HG03066 (cell line): ENCODE data around the gene RSPH1.

Source experiments
- ATAC-seq: cut with Tn5 transposase; IDR thresholded peaks from one replicate; pipeline ENCODE4 v1.9.1; 2021; ENCODE audit warnings: low read depth; ENCODE audit not compliant: unreplicated experiment

The RSPH1 gene

DNA sequence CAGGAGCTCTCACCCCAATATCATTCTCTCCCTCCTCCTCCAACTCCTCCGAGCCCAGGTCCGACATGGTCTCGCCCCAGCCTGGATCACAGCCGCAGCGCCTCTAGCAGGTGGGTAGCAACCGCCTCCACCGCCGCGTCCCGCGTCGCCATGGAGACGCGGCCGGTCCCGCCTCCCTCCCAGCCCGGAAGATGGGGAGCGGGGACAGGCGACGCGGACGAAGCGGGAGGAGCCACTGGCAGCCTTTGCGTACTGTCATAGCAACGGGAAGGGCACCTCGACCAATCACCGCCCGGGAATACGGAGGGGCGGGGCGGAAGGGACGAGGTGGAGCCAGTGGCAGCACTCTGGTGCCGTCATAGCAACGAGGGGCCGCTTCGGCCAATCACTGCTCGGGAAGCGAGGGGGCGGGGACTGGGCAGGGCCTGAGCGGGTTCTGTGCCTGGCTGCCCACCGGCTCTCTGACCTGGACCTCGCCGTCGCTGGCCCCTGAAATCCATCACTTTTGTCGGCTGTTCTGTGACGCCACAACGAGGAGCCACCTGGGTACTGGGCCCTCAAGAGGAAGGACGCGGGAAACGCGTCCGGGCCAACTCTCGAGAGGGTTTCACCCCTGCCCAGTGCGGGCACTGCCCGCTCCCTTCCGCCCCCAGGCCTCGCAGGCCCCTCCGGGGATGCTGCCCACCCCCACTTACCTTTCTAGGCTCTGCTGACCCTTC lies at the start of gene RSPH1:
TSS of gene RSPH1 (minus strand) at position 105 of the 719 bp plus-strand sequence. CDS start at position 67, 38 bp downstream.
- ATAC-seq, result peak; percentile 98

DNA sequence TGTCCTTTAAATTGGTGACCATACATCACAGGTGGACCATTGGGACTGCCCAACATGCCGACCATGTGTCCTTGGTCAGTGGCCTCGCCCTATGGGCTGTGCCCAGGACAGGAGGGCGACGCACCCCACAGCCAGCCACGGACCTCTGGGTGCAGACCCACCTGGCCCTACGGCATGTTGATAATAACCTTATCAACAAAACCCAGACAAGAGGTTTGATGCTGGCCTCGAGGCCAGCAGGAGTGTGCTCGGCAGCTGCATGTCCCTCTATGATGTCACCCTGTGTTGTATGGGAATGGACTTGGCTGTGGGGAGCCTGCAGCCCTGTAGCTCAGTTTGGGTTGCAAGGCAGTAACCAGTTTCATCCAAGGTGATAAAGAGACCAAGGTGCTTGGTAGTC lies 49.7 kb upstream of the RSPH1 start:
- no peak for ATAC-seq

DNA sequence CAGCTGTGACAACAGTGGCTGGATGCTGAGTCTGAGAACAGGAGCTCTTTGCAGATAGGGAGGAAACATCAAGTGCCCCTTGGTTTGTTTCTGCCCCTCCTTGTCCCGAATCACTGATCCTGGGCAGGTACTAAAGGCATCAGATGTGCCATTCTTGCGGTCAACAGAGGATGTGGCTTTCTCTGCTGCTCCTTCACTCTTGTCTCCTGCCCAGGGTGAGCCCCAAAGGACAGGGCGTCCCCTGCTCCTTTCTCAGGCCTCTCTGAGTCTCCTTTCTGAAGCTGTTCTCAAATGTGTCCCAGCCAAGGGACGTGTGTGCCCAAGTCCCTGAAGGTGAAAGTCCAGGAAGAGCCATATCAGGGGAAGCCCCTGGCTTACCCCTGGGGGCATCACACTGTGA lies 49.3 kb upstream of the RSPH1 start:
- no peak for ATAC-seq

DNA sequence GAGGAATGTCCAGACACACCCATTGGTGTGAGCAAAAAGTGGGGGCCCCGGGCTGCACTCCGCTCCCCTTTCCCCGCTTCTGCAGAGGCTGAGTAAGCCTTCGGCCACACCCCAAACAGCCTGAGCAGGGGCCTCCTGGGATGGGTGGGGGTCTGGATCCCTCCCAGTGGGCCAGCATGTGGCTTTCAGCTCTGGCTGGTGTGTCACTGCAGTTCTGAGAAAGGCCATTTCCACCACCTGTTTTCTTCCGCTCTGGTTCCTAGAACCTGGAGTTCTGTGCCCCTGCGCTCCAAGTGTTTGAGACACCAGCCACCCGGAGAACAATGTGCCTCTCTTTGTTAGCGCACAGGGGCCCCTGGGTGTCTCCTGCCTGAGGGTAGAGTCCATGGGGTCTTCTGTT lies 48.5 kb upstream of the RSPH1 start:
- no peak for ATAC-seq

DNA sequence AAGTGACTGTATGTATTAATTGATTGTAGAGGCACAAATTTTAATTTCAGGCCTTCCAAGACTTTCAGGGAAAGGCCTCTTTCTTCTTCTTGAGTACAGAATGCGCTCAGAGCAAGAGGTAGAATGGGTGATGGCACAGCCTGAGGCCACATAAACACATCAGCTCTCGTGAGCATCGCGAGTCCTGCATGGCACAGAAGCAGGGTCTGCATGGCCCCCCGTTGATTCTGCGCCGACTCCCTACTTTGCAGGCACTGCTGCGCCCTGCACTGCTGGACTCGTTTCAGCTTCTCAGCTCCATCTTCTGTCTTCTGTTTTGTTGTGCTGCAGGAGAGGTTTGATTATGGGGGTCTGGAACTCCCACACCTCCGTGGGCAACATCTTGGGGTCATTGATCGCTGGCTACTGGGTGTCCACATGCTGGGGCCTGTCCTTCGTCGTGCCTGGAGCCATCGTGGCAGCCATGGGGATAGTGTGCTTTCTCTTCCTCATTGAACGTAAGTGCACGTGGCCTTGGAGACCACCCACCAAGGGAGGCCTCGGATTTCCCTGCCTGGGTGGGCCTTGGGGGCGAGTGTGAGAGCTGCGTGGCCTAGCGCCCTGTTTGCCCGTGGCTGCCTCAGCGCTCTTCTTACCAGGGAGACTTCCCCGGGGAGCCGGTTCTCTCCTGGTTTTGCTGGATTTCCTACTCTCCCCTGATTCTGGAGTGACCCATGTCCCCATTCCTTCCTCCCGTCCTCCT lies 47.3 kb upstream of the RSPH1 start:
- no peak for ATAC-seq

DNA sequence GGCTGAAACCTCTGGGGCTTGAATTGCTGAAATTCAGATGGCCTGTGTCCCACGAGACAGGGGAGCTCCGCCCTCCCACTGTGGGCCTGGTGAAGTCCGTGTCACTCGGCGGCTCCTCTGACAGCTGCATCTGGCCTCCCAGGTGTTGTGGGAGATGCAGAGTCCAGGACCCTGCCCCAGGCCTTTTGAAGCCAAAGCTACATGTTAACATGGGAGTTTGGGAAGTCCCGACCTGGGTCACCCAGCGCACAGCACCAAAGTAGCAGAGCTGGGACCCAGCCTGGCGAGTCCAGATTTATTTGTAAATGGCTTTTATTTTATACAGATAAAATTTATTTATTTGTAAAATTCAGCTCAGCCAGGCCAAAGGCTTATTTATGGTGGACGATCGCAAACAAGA lies 46.6 kb upstream of the RSPH1 start:
- no peak for ATAC-seq

DNA sequence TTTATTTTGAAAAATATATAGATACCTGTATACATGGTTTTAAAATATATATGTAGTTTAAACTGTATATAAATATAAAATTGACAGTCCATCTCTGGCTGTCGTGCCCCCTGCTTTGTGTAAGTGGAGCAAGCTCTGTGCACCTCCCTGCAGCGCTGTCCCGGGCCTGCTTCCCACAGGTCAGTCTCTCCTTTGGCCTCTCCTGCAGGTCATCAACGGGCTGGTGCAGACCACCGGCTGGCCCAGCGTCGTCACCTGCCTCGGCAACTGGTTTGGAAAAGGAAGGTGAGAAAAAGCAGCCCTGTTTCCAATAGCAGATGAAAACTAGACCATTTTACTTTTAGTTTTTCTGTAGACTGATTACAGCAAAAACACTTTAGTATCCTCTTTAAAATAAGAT lies 46.2 kb upstream of the RSPH1 start:
- no peak for ATAC-seq

DNA sequence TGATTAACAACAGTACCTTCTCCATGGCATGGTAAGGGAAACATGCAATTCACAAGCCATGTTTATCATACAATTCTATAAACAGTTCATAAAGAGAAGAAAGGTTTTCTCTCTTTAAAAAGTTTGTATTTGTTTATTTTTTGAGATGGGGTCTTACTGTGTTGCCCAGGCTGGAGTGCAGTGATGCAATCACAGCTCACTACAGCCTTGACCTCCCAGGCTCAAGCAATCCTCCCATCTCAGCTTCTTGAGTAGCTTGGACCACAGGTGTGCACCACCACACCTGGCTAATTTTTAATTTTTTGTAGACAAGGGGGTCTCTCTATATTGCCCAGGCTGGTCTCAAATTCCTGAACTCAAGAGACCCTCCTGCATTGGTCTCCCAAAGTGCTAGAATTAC lies 45.6 kb upstream of the RSPH1 start:
- no peak for ATAC-seq

DNA sequence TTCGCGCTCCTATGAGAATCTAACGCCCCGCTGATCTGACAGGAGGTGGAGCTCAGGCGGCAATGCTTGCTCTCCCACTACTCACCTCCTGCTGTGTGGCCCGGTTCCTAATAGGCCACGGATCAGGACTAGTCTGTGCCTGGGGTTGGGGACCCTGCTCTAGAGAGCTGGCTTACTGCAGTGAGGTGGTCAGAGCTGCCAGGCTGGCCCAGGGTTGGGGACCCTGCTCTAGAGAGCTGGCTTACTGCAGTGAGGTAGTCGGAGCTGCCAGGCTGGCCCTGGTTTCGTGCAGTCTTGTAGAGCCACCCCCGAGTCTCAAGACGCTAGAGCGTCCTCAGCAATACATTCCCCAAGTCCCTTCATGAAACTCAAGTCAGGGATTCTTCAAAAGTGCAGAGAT lies 45.1 kb upstream of the RSPH1 start:
- ATAC-seq, result no peak

DNA sequence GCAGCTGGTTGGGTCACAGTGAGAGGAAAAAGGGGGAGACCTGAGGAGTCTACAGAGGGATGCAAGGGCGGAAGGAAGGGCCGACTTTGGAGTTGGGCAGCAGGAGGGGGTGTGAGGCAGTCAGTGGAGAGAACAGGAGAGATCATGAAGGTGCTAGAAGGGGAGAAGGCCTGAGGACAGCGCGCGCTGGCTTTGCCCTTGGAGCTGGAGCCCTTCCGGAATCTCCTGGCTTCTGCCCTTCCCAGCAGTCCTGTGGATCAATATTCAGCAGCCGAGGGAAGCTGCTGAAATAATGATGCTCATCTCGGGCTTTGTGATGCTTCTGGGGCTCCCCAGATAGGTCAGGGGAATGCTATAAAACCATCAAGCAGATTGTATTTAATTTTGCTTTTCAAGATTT lies 44.4 kb upstream of the RSPH1 start:
- ATAC-seq, result no peak

DNA sequence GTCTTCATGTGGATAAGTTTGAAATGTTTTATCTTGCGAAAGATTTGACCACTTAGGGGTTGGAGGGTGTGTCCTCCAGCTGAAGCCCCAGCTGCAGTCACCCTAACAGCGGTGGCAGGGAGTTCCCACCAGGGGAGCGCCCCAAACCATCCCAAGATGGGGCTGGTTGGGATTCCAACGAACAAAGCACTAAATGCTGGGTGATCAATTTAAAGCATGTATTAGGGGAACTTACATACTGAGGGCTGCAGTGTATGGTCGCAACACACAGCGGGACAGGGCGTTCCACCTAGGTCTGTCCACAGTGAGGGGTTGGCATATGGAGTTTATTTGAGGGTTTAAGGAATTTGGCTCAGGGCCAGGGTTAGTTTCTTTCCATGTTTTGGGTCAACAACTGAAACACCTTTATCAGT lies 43.9 kb upstream of the RSPH1 start:
- no peak for ATAC-seq

DNA sequence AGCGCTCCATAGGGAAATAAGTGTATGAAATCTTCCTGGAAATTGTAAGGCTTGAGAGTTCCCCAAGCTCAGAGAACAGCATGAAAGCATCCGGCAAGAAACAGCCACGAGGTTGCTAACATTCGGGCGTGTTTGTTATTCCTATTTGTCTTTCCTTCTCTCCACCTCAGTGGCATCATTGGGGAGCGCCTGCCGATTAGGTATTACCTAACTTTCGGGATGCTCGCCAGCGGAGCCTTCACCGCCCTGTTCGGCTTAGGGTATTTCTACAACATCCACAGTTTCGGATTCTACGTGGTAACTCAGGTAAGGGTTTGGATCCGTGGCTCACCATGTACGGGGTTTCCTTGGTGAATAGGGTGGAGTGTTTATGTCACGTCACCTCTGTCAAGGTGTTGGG lies 43.3 kb upstream of the RSPH1 start:
- no peak for ATAC-seq

DNA sequence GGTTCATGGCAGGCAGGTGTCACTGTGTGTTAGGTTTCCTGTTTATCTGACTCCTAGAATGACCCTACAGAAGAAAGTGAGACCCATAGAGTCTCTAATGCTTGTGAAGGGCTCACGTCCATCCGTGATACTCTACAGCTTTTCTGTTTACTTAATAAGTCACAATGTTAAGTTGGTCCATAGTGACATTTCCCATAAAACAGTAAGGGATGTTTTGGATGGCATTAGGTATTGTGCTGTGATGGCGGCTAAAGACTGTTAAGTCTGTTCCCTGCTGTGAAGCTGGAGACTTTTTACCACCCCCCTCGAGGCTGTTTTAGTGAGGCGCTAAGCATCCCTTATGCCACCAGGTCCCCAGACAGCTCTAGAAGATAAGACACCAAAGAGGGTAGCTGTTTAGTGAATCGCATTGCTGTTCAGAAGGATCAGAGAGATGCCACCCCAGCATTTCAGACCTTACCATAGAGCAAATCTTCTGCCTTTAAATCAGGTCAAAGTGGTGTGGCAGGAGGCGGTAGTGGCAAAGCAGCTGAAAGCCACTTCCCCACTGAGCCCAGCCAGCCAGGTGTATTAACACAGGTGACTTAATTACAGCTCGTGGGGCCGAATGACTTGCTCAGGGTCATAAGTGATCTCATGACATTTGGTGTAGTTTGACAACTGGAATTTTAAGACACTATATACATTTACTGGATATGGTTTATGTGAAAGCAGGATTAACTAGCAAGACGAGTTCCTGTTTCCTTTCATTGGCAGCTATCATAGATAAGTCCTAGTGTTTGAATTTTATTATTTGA lies 42.7 kb upstream of the RSPH1 start:
- ATAC-seq, result no peak

DNA sequence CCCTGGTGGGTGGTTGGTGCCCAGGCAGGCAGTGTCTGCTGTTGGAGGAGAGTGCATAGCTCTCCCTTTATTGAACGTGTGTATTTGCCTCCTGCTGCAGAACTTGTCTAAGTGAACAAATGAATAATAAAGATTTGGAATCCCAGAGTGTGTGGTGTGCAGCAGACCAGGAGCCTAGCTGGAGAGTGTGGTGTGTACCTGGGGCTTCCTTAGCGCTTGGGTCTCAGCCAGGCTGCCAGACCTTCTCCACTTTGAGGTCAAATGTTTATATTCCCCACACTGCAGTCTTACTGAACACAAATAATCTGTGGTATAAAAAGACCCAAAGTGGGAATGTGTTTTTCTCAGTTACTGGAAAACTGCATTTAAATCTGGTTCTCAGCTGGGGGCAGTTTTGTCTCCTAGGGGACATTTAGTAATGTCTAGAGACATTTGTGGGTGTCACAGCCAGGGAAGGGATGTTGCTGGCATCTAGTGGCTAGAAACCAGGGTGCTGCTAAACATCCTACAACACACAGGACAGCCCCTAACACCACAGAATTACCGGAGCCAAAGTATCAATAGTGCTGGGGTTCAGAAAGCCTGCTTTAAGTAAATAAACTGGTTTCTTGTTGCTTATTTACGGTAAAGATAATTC lies 41.2 kb upstream of the RSPH1 start:
- no peak for ATAC-seq

DNA sequence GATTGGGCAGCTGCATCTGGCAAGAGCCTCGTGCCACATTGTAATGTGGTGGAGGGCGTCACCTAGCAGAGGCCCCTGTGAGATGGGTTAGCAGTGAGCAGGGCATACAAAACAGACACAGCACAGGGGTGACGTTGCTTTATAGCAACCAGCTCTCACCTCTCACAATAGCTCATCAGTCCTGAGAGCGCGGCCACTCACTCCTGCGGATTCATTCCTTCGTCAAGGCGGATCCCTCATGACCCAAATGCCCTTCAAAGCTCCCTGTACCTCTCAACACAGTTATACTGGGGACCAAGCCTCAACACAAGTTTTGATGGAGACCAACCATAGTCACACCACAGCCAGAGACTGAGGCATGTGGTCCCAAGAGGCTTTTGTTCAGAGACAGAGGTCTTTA lies 40.6 kb upstream of the RSPH1 start:
- ATAC-seq, result no peak

DNA sequence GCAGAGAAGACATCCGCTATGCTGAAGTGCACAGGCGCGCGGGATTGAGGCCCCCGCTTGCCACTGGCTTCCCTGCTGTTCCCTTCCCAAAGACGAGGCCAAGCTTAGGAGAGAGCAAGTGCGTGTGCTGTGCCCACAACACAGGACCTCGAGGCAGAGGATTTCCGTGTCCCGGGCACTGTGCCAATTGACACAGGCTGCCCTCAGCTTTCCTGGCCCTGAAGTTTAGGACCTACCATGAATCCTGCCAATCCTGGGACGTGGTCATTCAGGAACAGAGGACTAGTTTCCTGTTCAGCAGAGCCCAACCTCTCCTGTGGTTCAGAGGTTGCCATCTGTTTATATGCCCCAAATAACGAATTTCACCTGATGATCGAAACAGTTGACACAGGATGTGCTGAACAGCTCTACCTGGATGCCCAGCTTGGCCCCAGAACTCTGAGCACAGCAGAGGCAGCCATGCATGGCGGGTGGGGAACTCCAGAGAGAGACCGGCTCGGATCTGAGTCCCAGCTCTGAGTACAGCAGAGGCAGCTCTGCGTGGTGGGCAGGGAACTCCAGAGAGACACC lies 39.7 kb upstream of the RSPH1 start:
- no peak for ATAC-seq

DNA sequence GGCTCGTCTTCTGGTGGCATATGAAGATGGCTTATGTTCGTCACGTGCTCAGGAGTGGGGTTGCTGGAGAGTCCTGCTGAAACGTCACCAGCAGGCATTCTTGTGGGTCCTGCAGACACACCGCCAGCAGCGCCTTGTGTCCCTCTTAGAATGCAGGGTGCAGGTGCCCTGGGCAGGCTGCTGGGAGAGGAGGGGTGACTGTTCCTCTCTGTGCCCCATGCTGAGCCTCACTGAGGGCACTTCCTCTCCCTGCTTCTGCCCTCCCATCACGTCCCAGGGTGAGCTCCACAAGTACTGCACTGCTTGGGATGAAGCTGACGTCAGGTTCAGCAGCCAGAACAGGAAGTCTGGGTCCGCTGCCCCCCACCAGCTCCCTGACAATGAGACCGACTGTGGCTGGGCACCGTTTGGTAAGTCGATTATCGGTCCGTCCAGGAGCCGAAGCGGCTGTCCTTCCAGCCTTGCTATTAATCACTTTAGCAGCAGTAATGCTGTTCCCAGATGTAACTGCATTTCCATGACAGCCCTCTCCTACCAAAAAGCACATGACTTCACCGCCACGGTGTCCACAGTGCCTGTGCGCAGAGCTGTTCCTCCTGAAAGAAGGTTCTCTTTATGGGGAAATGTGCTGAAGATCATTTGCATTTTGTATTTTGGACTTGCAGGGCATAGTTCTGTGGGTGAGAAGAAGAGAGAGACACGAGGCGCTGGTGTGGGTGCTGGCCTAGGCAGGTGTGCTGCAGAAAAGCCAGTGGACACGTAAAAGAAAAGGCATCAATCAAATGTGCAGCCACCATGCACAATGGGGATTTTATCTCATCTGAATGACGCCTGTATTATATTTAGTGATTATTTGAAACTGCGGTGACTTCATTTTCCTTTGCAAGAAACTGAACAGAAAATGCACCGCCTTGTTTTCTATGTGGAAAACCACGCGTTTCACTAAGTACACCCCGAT lies 38.7 kb upstream of the RSPH1 start:
- ATAC-seq, result peak; percentile 55

DNA sequence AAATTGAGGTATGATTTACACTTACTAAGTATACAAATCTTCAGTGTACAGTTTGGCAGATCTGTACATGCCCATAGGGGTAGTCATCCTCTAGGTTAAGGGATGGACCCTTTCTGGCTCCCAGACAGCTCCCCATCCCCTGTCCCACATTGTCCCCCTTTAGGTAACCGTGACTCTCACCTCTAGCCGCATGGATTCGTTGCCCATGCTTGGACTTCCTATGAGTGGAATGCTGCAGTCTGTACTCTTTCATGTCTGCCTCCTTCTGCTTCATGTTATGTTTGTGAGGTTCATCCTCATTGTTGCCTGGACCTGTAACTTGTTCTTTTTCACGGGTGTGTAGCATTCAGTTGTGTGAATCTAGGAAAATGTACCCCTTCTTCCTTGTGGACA lies 37.9 kb upstream of the RSPH1 start:
- ATAC-seq, result no peak

DNA sequence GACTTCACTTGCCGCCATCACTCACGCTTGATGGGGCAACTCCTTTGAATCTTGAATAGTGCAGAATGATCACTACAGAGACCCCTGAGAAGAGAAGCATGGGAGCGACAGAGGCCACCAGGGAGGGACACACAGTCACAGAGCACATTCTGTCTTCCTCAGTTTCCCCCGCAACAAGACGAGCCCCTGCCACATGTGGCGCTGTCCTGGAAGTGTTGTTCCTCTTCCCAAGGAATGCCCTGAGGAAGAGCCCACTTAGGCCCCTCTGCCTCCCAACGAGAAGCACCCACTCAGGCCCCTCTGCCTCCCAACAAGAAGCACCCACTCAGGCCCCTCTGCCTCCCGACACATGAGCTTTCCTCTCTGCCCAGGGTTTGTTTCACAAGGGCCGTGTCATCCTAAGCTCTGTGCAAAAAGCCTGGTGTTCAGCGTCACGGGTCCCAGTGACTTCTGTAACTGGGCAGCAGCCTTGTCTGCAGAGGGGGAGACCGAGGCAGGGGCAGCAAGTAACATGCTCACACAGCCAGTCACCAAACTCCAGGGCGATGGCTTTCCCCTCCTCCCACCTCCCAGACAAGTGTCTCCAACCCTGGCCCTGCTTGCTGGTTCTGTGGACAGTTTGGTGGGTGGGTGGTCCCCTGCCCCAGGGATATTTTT lies 37.4 kb upstream of the RSPH1 start:
- ATAC-seq, result no peak
